ENCODE results near the gene MRPS27.
"Not testable (repeated sequence)": the region's sequence is repeated elsewhere in the genome, so short reads cannot be mapped to it uniquely, and the experiment has no call there.

MRPS27 gene

GRCh38 chr5:72202331-72202825, 117.7 kb downstream of the MRPS27 start:
- DNase-seq (ENCODE audit: low read depth in 2 of 2): no peak

GRCh38 chr5:72199681-72200080, 120.4 kb downstream of the MRPS27 start:
- DNase-seq (ENCODE audit: low read depth in 2 of 2): no peak

- DNase-seq (ENCODE audit: low read depth in 2 of 2): no peak
Measured at GRCh38 chr5:72197393-72197792, 122.6 kb downstream of the MRPS27 start.

GRCh38 chr5:72195581-72195980, 124.5 kb downstream of the MRPS27 start:
- DNase-seq (ENCODE audit: low read depth in 2 of 2): no peak

GRCh38 chr5:72194846-72195245, 125.2 kb downstream of the MRPS27 start:
- no peak for DNase-seq (ENCODE audit: low read depth in 2 of 2)

- no peak for DNase-seq (ENCODE audit: low read depth in 2 of 2)
Measured at GRCh38 chr5:72191404-72191803, 128.6 kb downstream of the MRPS27 start.

- DNase-seq (ENCODE audit: low read depth in 2 of 2): no peak
Measured at GRCh38 chr5:72189146-72189545, 130.9 kb downstream of the MRPS27 start.

- DNase-seq (ENCODE audit: low read depth in 2 of 2): no peak
Measured at GRCh38 chr5:72188166-72188565, 131.9 kb downstream of the MRPS27 start.

GRCh38 chr5:72187388-72188075, 132.5 kb downstream of the MRPS27 start:
- no peak for DNase-seq (ENCODE audit: low read depth in 2 of 2)

- no peak for DNase-seq (ENCODE audit: low read depth in 2 of 2)
Measured at GRCh38 chr5:72185496-72186329, 134.3 kb downstream of the MRPS27 start.

- no peak for DNase-seq (ENCODE audit: low read depth in 2 of 2)
Measured at GRCh38 chr5:72184408-72184807, 135.6 kb downstream of the MRPS27 start.

GRCh38 chr5:72183101-72183520, 136.9 kb downstream of the MRPS27 start:
- no peak for DNase-seq (ENCODE audit: low read depth in 2 of 2)

GRCh38 chr5:72182686-72183085, 137.4 kb downstream of the MRPS27 start:
- DNase-seq (ENCODE audit: low read depth in 2 of 2): no peak

GRCh38 chr5:72180925-72181324, 139.1 kb downstream of the MRPS27 start:
- no peak for DNase-seq (ENCODE audit: low read depth in 2 of 2)

- no peak for DNase-seq (ENCODE audit: low read depth in 2 of 2)
Measured at GRCh38 chr5:72179816-72180440, 140.1 kb downstream of the MRPS27 start.

GRCh38 chr5:72179028-72179815, 140.8 kb downstream of the MRPS27 start:
- no peak for DNase-seq (ENCODE audit: low read depth in 2 of 2)

- DNase-seq (ENCODE audit: low read depth in 2 of 2): no peak
Measured at GRCh38 chr5:72177538-72177937, 142.5 kb downstream of the MRPS27 start.

- DNase-seq (ENCODE audit: low read depth in 2 of 2): no peak
Measured at GRCh38 chr5:72172786-72173185, 147.3 kb downstream of the MRPS27 start.

- DNase-seq (ENCODE audit: low read depth in 2 of 2): no peak
Measured at GRCh38 chr5:72171667-72172066, 148.4 kb downstream of the MRPS27 start.

- not testable (repeated sequence) for DNase-seq (ENCODE audit: low read depth in 2 of 2)
Measured at GRCh38 chr5:72171181-72171580, 148.9 kb downstream of the MRPS27 start.

- DNase-seq (ENCODE audit: low read depth in 2 of 2): no peak
Measured at GRCh38 chr5:72170101-72170500, 149.9 kb downstream of the MRPS27 start.
